Neutrophil (primary cell): ENCODE data around the gene TBC1D8.
"Not testable (repeated sequence)": the region's sequence is repeated elsewhere in the genome, so short reads cannot be mapped to it uniquely, and the experiment has no call there.

Experiments
- H3K27ac ChIP-seq: fragments of 200-600 bp; sonication (generic); 2 replicates; pipeline ENCODE4 v1.5.1; 2016; ENCODE audit warnings: mild to moderate bottlenecking, moderate library complexity
- H3K27me3 ChIP-seq: fragments of 200-600 bp; sonication (generic); 2 replicates; pipeline ENCODE4 v1.6.0; 2016; ENCODE audit warnings: mild to moderate bottlenecking
- H3K36me3 ChIP-seq: fragments of 200-600 bp; sonication (generic); 2 replicates; pipeline ENCODE4 v1.5.1; 2017
- H3K4me1 ChIP-seq, 2 experiments: fragments of 200-600 bp in 1 of 2; sonication (generic) in 1 of 2; 1 replicate in 1 of 2; 2 replicates in 1 of 2; pipeline versions ENCODE4 v1.5.1 to v1.6.1; 2013 to 2016; ENCODE audit warnings: low read depth in 1 of 2, low read length in 1 of 2, mild to moderate bottlenecking in 1 of 2, moderate library complexity in 1 of 2; ENCODE audit not compliant: control insufficient read depth in 1 of 2, insufficient read depth in 1 of 2
- H3K4me3 ChIP-seq, 2 experiments: fragments of 200-600 bp in 1 of 2; sonication (generic) in 1 of 2; 1 replicate in 1 of 2; 2 replicates in 1 of 2; pipeline ENCODE4 v1.5.1; 2013 to 2016; ENCODE audit warnings: low read depth in 1 of 2, low read length in 1 of 2, mild to moderate bottlenecking in 1 of 2, moderate library complexity in 1 of 2
- H3K9me3 ChIP-seq: fragments of 200-600 bp; sonication (generic); 2 replicates; pipeline ENCODE4 v1.5.1; 2016
- CTCF ChIP-seq: fragments of 200-600 bp; sonication (generic); IDR thresholded peaks from 2 replicates; pipeline ENCODE4 v1.5.1; 2016; ENCODE audit warnings: antibody characterized with exemption

Gene TBC1D8

GRCh38 chr2:101168706-101169105, 17.5 kb upstream of the TBC1D8 start:
- no peak for TF ChIP-seq CTCF
- Histone ChIP-seq H3K27me3 (no peaks in the 10 kb centered on the region), H3K4me1 (no peaks in the 10 kb centered on the region), H3K9me3 (no peaks in the 10 kb centered on the region), H3K4me3 (no peak overlapping the region), H3K27ac (no peak overlapping the region), H3K36me3 (no peaks in the 10 kb centered on the region)

GRCh38 chr2:101167532-101167931, 16.4 kb upstream of the TBC1D8 start:
- not testable (repeated sequence) for H3K4me1 ChIP-seq, H3K9me3 ChIP-seq, H3K27me3 ChIP-seq, H3K4me3 ChIP-seq, H3K36me3 ChIP-seq, H3K27ac ChIP-seq

- Histone ChIP-seq H3K27ac (no peak overlapping the region), H3K9me3 (no peaks in the 10 kb centered on the region), H3K4me3 (no peak overlapping the region), H3K36me3 (no peaks in the 10 kb centered on the region), H3K4me1 (no peaks in the 10 kb centered on the region), H3K27me3 (no peaks in the 10 kb centered on the region)
- TF ChIP-seq CTCF = no peak
These were observed 12.8 kb upstream of the TBC1D8 start for GRCh38 chr2:101164021-101164420.

GRCh38 chr2:101162561-101163330, 11.6 kb upstream of the TBC1D8 start:
- no peak for TF ChIP-seq CTCF
- H3K27me3 ChIP-seq = no peaks in the 10 kb centered on the region
- H3K4me1 ChIP-seq = no peaks in the 10 kb centered on the region
- no peaks in the 10 kb centered on the region for H3K9me3 ChIP-seq
- no peak overlapping the region for H3K27ac ChIP-seq
- H3K4me3 ChIP-seq = no peak overlapping the region
- H3K36me3 ChIP-seq = no peaks in the 10 kb centered on the region

GRCh38 chr2:101161658-101162057, 10.5 kb upstream of the TBC1D8 start:
- TF ChIP-seq CTCF = no peak
- H3K4me3 ChIP-seq = no peak overlapping the region
- H3K27ac ChIP-seq = no peak overlapping the region
- H3K36me3 ChIP-seq = no peaks in the 10 kb centered on the region
- H3K4me1 ChIP-seq = no peaks in the 10 kb centered on the region
- H3K9me3 ChIP-seq = no peaks in the 10 kb centered on the region
- no peaks in the 10 kb centered on the region for H3K27me3 ChIP-seq

GRCh38 chr2:101160454-101160853, 9.3 kb upstream of the TBC1D8 start:
- no peaks in the 10 kb centered on the region for H3K36me3 ChIP-seq
- H3K9me3 ChIP-seq = no peaks in the 10 kb centered on the region
- no peak overlapping the region for H3K27ac ChIP-seq
- H3K27me3 ChIP-seq = no peaks in the 10 kb centered on the region
- H3K4me3 ChIP-seq = no peak overlapping the region
- TF ChIP-seq CTCF = no peak
- H3K4me1 ChIP-seq = no peaks in the 10 kb centered on the region
